Measurements from ENCODE around the gene POU2F2. TPM values are rescaled to one million over a fixed set of nuclear protein-coding genes. Genes with fewer than 3 reads are reported as not detected.

POU2F2 gene
- total RNA-seq (ENCODE audit: low replicate concordance): 0.08 and 0.18 TPM in 2 replicates

- H3K4me3 ChIP-seq (ENCODE audit: low read depth, low read length): peak within 1 kb of the TSS; percentile 48
- no peak for TF ChIP-seq CTCF (IDR thresholded peaks at IDR 0.05; ENCODE audit: insufficient read depth, low read length)
- DNase-seq (ENCODE audit: low read depth): no peak
Measured at GRCh38 chr19:42132030-42132628, at the start of gene POU2F2. Gene POU2F2, minus strand, starts transcription at chr19:42132446. Its CDS starts 35 bp downstream, at chr19:42132411.

GRCh38 chr19:42178791-42179674 is 46.8 kb upstream of the POU2F2 start:
- no peak for DNase-seq (ENCODE audit: low read depth)
- H3K4me3 ChIP-seq (ENCODE audit: low read depth, low read length): no peak overlapping the region
- peak; percentile 39 for TF ChIP-seq CTCF (IDR thresholded peaks at IDR 0.05; ENCODE audit: insufficient read depth, low read length)

GRCh38 chr19:42177686-42178019 is 45.4 kb upstream of the POU2F2 start:
- no peak overlapping the region for H3K4me3 ChIP-seq (ENCODE audit: low read depth, low read length)
- TF ChIP-seq CTCF (IDR thresholded peaks at IDR 0.05; ENCODE audit: insufficient read depth, low read length): no peak
- no peak for DNase-seq (ENCODE audit: low read depth)

GRCh38 chr19:42176990-42177685 is 44.9 kb upstream of the POU2F2 start:
- TF ChIP-seq CTCF (IDR thresholded peaks at IDR 0.05; ENCODE audit: insufficient read depth, low read length): peak; percentile 52
- peak overlapping the region; percentile 64 for H3K4me3 ChIP-seq (ENCODE audit: low read depth, low read length)
- peak; percentile 58 for DNase-seq (ENCODE audit: low read depth)

GRCh38 chr19:42176649-42176989 is 44.4 kb upstream of the POU2F2 start:
- no peak for TF ChIP-seq CTCF (IDR thresholded peaks at IDR 0.05; ENCODE audit: insufficient read depth, low read length)
- no peak for DNase-seq (ENCODE audit: low read depth)
- H3K4me3 ChIP-seq (ENCODE audit: low read depth, low read length): peak overlapping the region; percentile 64

- no peak for TF ChIP-seq CTCF (IDR thresholded peaks at IDR 0.05; ENCODE audit: insufficient read depth, low read length)
- DNase-seq (ENCODE audit: low read depth): peak; percentile 25
- H3K4me3 ChIP-seq (ENCODE audit: low read depth, low read length): peak overlapping the region; percentile 64
Measured at GRCh38 chr19:42175952-42176648, 43.9 kb upstream of the POU2F2 start.
